Progenitor cell of endocrine pancreas (in vitro differentiated cells): Measurements from ENCODE around the gene FSTL4. TPM values are rescaled to one million over a fixed set of nuclear protein-coding genes. Genes with fewer than 3 reads are reported as not detected.

ENCODE experiments used
- DNase-seq: peaks from one replicate; pipeline ENCODE4 v3.0.0; 2021; ENCODE audit warnings: low spot score; ENCODE audit not compliant: unreplicated experiment
- H3K27ac Mint-ChIP-seq: 2 replicates; pipeline ENCODE4 v1.8.0; 2021; ENCODE audit warnings: mild to moderate bottlenecking, moderate library complexity, mixed read lengths
- H3K27me3 Mint-ChIP-seq: 2 replicates; pipeline ENCODE4 v1.8.0; 2021; ENCODE audit warnings: mixed read lengths
- H3K36me3 Mint-ChIP-seq: 2 replicates; pipeline ENCODE4 v1.8.0; 2022; ENCODE audit warnings: mixed read lengths; ENCODE audit not compliant: insufficient read depth
- H3K4me1 Mint-ChIP-seq: 2 replicates; pipeline ENCODE4 v1.8.0; 2021; ENCODE audit warnings: low read depth, mixed read lengths
- H3K4me3 Mint-ChIP-seq: 2 replicates; pipeline ENCODE4 v1.8.0; 2021; ENCODE audit warnings: low read depth, mild to moderate bottlenecking, moderate library complexity, mixed read lengths
- H3K9me3 Mint-ChIP-seq: 2 replicates; pipeline ENCODE4 v1.8.0; 2021; ENCODE audit warnings: low read depth, mixed read lengths
- CTCF ChIP-seq: fragments of 200-600 bp; sonication (generic); IDR thresholded peaks from one replicate; pipeline ENCODE4 v1.5.0; 2021; ENCODE audit warnings: antibody characterized with exemption, mild to moderate bottlenecking; ENCODE audit not compliant: unreplicated experiment
- total RNA-seq: library from RNA; stranded (reverse); gene quantifications from 2 replicates; pipeline ENCODE4 v1.2.1, GENCODE V29; 2021

FSTL4 gene
- total RNA-seq, 1 donor from 2014 or later: 2.4 TPM

DNA sequence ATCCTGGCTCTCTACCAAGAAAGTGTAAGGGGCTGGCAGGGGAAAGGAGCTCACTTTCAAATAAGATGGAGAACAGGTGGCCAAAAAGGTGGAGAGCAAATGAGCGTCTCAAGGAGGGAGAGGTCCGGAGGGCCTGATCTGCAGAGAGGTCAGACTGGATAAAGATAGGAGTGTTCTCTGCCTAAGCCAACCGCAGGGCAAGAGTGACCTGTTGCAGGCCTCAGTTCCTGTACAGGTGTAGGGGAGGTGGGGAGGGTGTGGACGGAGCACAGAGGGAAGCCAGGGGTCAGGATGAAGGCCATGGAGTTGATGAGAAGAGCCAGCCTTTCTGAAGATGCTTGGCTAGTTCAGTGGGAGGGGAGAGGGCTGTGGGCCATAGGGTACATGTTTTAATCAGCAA, 320.8 kb downstream of the FSTL4 start:
- Mint-ChIP-seq H3K4me3 (no peak overlapping the region), H3K4me1 (peaks cover 7% of the 10 kb centered on the region), H3K9me3 (no peaks in the 10 kb centered on the region), H3K27me3 (no peaks in the 10 kb centered on the region), H3K36me3 (no peaks in the 10 kb centered on the region), H3K27ac (no peak overlapping the region)
- no peak for TF ChIP-seq CTCF
- DNase-seq: no peak

GRCh38 chr5:133290669-133291240, 321.6 kb downstream of the FSTL4 start:
- no peak for TF ChIP-seq CTCF
- no peak overlapping the region for H3K4me3 Mint-ChIP-seq
- H3K4me1 Mint-ChIP-seq: peaks cover 7% of the 10 kb centered on the region
- no peaks in the 10 kb centered on the region for H3K9me3 Mint-ChIP-seq
- DNase-seq: no peak
- no peaks in the 10 kb centered on the region for H3K36me3 Mint-ChIP-seq
- no peak overlapping the region for H3K27ac Mint-ChIP-seq
- H3K27me3 Mint-ChIP-seq: no peaks in the 10 kb centered on the region

DNA sequence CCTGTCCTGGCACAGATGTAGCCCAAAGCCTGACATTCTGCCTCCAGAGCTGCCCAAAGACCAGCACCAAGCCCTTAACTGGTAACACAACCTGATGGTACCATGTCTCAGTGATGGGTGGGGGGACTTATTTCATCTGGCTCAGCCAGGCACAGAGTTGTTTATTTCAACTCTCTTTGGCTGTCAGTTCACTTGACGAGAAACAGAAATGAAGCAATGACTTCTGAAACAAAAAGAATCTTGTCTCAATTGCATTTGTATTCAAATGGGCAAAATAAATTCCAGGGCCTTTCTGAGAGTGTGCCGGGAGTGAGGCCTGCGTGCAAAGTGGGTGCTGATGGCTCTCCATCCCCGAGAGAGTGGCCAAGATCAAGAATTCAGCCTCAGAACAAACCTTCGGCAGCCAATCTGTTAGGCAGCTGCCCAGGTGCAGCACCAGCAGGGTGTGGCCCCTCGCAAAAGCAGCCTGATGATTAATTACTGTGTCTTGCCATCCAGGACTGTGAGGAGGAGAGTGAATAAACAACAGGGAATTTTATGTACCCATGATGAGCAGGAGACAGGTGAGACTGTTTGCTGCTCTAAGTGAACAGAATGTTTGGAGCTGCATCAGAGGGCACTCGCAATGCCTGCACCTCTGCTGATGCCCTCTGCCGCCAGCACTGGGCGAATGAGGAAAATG, 322.5 kb downstream of the FSTL4 start:
- H3K9me3 Mint-ChIP-seq: no peaks in the 10 kb centered on the region
- H3K4me1 Mint-ChIP-seq: peaks cover 7% of the 10 kb centered on the region
- H3K27me3 Mint-ChIP-seq: no peaks in the 10 kb centered on the region
- no peak for TF ChIP-seq CTCF
- no peak overlapping the region for H3K4me3 Mint-ChIP-seq
- H3K27ac Mint-ChIP-seq: no peak overlapping the region
- H3K36me3 Mint-ChIP-seq: no peaks in the 10 kb centered on the region
- DNase-seq: no peak

DNA sequence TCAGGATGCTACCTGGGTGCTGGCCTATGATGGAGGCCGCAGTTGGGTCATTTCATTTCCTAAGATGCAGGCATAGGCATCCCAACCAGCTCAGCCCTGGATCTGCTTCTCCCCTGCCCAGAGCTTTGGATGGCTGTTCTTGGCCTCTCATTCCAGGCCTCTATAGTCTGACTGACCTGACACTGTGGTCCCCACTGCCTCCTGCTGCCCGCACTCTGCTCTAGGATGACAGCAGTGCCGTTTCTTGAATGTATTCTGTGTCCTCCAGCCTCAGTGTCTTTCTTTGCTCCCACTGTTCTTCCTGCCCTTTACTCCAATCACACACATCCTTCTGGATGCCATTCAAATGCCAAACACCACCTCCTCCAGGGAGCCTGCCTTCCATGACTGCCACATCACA, 324.8 kb downstream of the FSTL4 start:
- TF ChIP-seq CTCF: peak; percentile 71
- Mint-ChIP-seq H3K4me1 (peaks cover 7% of the 10 kb centered on the region), H3K27ac (no peak overlapping the region), H3K4me3 (no peak overlapping the region), H3K9me3 (no peaks in the 10 kb centered on the region), H3K27me3 (no peaks in the 10 kb centered on the region), H3K36me3 (no peaks in the 10 kb centered on the region)
- DNase-seq: peak; percentile 34

GRCh38 chr5:133286483-133286882, 325.9 kb downstream of the FSTL4 start:
- Mint-ChIP-seq H3K4me1 (peaks cover 10% of the 10 kb centered on the region), H3K36me3 (no peaks in the 10 kb centered on the region), H3K27me3 (no peaks in the 10 kb centered on the region), H3K9me3 (no peaks in the 10 kb centered on the region), H3K27ac (no peak overlapping the region), H3K4me3 (no peak overlapping the region)
- TF ChIP-seq CTCF: no peak
- DNase-seq: no peak
